ENCODE measurements around the gene KAT6B.

Gene KAT6B

DNA sequence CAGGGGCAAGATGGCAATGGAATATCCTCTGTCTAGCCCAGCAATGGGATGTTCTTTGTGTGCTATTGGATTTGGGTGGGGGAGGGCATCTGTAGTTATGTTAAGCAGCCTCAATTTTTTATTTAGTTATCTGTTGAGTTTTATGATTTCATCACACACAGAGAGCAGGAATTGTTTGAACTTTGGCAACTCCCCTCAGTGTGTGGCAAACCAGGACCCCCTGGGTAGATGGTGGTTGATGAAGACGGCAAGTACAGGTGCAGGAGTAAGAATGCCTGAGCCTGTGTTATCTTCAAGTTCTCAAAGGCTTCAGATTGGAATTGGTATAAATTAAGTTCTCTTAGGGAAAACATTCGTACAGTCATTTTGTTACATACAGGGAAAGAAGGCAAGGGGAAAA lies 142.7 kb downstream of the KAT6B start:
- no peak for DNase-seq (ENCODE audit: low spot score)

GRCh38 chr10:74969530-74969929 lies 143.1 kb downstream of the KAT6B start:
- no peak for TF ChIP-seq CTCF (IDR thresholded peaks at IDR 0.05; ENCODE audit: extremely low read depth, missing control alignments)
- no peak for DNase-seq (ENCODE audit: low spot score)

More for the DNA sequence above, 142.7 kb downstream of the KAT6B start:
- TF ChIP-seq CTCF (IDR thresholded peaks at IDR 0.05; ENCODE audit: extremely low read depth, missing control alignments), result no peak

- no peak for TF ChIP-seq CTCF (IDR thresholded peaks at IDR 0.05; ENCODE audit: extremely low read depth, missing control alignments)
- DNase-seq (ENCODE audit: low spot score), result no peak
Observed at GRCh38 chr10:74973741-74974392, 147.5 kb downstream of the KAT6B start.

DNA sequence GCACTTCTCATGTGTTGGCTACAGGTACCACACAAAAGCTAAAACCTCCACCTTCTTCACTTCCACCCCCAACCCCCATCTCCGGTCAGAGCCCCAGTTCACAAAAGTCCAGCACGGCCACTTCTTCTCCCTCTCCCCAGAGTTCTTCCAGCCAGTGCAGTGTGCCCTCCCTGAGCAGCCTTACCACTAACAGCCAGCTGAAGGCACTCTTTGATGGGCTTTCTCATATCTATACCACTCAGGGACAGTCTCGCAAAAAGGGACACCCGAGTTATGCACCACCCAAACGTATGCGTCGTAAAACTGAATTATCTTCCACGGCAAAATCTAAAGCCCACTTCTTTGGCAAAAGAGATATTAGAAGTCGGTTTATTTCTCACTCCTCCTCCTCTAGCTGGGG lies 149.4 kb downstream of the KAT6B start:
- DNase-seq (ENCODE audit: low spot score), result no peak
- TF ChIP-seq CTCF (IDR thresholded peaks at IDR 0.05; ENCODE audit: extremely low read depth, missing control alignments), result peak; percentile 3

- no peak for TF ChIP-seq CTCF (IDR thresholded peaks at IDR 0.05; ENCODE audit: extremely low read depth, missing control alignments)
- DNase-seq (ENCODE audit: low spot score), result no peak
Observed at GRCh38 chr10:74976565-74976964, 150.2 kb downstream of the KAT6B start.

DNA sequence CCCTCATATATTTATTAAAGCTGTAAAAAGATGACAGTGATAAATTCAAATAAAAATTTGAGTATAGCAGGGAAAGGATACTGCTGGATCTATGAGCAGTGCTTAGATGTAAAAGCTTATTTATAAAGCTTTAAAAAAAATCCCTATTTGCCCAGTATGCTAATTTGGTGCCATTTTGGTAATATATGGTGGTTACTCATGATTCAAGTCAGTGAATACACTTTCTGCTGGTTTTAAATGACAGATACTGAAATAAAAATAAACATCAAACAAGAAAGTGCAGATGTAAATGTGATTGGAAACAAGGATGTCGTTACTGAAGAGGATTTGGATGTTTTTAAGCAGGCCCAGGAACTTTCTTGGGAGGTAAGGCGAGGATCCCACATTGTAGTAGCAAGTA lies 150.7 kb downstream of the KAT6B start:
- DNase-seq (ENCODE audit: low spot score), result no peak
- no peak for TF ChIP-seq CTCF (IDR thresholded peaks at IDR 0.05; ENCODE audit: extremely low read depth, missing control alignments)

DNA sequence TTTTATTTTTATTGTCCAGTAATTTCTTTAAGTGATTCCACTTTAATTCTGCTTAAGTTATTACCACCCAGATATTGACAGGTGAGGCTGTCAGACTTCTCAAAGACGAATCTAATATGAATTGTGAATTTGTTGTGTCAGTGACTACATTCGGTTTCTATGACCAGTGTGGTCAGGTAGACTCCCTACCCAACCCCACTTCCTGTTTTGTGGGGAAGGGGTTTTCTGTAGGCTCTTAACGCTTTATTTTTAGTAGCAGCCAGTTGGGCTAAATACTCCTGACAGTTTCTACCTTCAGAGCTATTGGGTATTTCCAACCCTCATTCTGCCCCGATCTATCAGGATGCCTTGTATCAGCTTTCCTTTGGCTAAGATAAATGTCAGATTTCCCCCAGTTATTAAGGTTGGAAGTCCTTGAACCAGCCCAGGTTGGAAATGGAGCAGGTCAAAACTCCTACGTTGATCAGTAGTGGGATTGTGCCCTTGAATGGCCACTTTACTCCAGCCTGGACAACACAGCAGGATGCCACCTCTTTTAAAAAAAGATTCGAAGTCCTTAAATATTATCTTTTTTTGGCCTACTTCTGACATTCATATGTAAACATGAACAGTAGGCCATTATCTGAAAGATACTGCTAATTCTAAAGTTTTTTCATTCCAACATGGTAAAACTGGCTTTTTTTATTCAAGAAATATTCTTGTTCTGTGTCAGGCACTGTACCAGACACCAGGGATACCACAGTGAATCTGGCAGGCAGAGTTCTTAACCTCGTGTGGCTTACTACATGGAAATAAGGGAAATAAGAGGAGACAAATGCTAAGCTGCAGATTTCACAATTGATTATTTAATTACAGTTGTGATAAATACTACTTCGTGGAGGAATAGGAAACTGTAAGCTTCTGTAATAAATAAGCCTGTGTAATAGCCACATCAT lies 151.8 kb downstream of the KAT6B start:
- no peak for TF ChIP-seq CTCF (IDR thresholded peaks at IDR 0.05; ENCODE audit: extremely low read depth, missing control alignments)
- DNase-seq (ENCODE audit: low spot score), result peak; percentile 68

Measured in GM20000 (cell line).